AG10803 (cell line): Measurements from ENCODE around the gene CHD1.

Source experiments
- DNase-seq: peaks from one replicate; pipeline ENCODE4 v3.0.0; 2010; ENCODE audit warnings: low read depth
- H3K4me3 ChIP-seq: 2 replicates; pipeline ENCODE4 v1.5.1; 2011; ENCODE audit warnings: mild to moderate bottlenecking, low read length, control low read depth
- TF ChIP-seq, protein P1 (sequence below): conservative IDR thresholded peaks from 2 replicates; pipeline ENCODE4 v1.5.1; 2011; ENCODE audit warnings: mild to moderate bottlenecking, low read length, control low read depth, inconsistent platforms

CHD1 gene

DNA sequence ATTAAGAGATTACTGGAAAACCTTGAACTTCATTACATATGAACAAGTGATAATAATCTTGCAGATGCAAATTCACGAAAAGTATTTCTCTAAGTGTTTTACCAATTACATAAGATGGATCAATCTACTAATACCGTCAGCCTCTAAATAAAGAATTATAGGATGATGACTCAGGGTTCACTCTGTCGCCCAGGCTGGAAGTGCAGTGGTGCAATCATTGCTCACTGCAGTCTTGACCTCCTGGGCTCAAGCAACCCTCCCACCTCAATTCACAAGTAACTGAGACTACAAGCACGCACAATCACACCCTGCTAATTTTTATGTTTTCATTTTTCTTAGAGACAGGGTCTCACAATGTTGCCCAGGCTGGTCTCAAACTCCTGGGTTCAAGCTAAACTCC lies 56.1 kb downstream of the CHD1 start:
- DNase-seq: peak; percentile 8
- TF ChIP-seq, protein P1, sequence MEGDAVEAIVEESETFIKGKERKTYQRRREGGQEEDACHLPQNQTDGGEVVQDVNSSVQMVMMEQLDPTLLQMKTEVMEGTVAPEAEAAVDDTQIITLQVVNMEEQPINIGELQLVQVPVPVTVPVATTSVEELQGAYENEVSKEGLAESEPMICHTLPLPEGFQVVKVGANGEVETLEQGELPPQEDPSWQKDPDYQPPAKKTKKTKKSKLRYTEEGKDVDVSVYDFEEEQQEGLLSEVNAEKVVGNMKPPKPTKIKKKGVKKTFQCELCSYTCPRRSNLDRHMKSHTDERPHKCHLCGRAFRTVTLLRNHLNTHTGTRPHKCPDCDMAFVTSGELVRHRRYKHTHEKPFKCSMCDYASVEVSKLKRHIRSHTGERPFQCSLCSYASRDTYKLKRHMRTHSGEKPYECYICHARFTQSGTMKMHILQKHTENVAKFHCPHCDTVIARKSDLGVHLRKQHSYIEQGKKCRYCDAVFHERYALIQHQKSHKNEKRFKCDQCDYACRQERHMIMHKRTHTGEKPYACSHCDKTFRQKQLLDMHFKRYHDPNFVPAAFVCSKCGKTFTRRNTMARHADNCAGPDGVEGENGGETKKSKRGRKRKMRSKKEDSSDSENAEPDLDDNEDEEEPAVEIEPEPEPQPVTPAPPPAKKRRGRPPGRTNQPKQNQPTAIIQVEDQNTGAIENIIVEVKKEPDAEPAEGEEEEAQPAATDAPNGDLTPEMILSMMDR: no peak
- no peak overlapping the region for H3K4me3 ChIP-seq

DNA sequence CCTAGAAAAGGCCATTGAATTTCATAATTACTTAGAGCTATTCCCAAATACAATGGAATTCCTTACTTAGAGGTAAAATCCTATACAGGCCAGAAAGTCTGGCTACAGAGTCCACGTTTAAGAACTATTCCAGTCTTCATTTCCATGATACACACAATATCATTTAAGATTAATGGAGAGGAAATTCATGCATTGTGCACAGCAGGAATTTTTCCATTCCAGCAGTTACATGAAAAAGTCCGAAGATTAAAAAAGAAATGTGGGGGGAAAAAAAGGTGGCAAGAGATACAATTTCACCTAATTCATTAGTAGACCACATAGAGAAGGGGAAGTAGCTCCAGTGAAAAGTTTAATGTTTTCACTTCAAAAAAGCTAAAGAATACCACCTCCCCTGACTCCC lies 63.1 kb downstream of the CHD1 start:
- TF ChIP-seq, protein P1: no peak
- no peak for DNase-seq
- H3K4me3 ChIP-seq: no peak overlapping the region

DNA sequence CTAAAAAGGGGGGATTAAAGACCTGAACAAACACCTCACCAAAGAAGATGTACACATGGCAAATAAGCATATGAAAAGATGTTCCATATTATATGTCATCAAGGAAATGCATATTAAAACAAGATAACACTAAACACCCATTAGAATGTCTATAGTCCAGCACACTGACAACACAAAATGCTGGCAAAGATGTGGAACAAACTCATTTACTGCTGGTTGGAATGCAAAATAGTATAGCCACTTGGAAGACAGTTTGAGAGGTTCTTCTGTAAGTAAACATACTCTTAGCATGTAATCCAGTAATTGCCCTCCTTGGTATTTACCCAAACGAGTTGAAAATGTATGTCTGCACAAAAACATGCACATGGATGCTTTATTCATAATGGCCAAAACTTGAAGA lies 81.8 kb downstream of the CHD1 start:
- no peak for DNase-seq
- TF ChIP-seq, protein P1: no peak
- H3K4me3 ChIP-seq: no peak overlapping the region

DNA sequence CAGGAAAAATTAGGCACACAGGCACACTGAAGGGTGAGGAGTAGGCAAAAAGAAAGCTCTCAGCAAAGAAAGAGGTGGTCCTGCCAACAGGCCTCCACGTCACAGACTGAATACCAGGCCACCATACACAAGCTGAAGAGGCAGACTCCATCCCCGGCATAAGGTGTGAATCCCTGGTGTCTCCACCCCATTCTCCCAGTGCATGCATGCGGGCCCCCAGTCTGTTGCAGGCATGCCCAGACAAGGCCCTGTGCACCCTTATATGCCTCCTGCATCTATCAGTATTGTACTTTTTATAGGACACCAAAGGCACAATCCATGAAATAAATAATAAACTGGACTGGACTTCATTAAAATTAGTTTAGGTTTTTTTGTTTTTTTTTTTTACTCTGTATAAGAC lies 82.3 kb downstream of the CHD1 start:
- H3K4me3 ChIP-seq: no peak overlapping the region
- no peak for DNase-seq
- TF ChIP-seq, protein P1: no peak

DNA sequence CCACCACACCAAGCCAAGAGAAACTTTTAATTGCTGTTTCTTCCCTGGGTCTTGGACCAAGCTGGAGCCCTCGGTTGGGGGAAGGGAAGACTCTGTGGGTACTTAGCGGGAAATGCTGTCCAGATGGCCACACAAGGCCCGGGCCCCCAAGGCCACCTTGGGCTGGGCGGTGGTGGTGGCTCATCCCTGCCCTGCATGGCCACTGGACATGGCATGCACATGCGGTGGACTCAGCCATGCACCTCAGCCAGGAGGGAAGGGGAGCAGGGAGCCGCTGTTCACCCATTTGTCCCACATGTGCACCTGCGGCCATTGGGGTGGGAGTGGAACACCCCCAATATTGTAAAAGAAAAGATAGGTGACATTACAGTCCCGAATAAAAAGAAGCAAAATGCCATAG lies 82.9 kb downstream of the CHD1 start:
- no peak for DNase-seq
- H3K4me3 ChIP-seq: no peak overlapping the region
- TF ChIP-seq, protein P1: no peak

DNA sequence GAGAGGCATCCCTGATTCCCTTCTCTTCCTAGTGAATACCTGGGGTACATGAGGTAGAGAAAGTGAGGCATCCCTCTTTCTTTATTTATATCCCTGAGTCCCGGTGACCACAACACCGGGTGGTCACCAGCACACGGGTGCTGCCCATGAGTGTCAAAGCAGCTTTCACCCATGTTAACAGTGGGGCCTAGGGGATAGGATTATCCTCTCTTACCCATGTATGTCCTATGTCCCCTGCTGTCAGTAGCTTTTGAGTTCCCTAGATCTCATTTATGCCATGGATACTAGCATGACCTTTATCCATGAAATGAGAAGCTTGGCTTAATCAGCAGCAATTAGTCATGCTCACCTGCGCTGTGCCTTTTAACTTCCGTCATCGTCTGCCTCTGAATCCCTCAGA lies 83.9 kb downstream of the CHD1 start:
- no peak for DNase-seq
- H3K4me3 ChIP-seq: no peak overlapping the region
- TF ChIP-seq, protein P1: no peak

DNA sequence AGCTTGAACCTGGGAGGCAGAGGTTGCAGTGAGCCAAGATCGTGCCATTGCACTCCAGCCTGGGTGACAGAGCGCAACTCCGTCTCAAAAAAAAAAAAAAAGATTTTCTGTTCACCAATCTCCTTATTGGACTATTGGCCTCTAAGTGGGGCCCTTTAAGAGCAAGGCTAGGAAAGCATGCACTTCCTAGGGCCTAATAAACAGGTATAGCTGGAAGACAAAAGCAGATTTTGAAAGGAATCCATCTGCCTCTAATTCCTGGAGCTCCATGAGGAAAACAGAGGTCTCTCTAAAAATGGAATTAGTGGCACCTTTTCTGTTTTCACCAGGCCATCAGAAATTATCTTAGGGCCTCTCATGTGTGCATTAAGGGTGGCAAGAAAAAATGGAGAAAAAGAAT lies 85.3 kb downstream of the CHD1 start:
- TF ChIP-seq, protein P1: no peak
- no peak overlapping the region for H3K4me3 ChIP-seq

More for the DNA sequence above, 85.3 kb downstream of the CHD1 start:
- no peak for DNase-seq
